Gastrocnemius medialis (tissue), 4 donors: ENCODE data around the gene CMTM5.

Experiments
- POLR2A ChIP-seq, 2 donors: fragments of 450-650 bp; IDR thresholded peaks; one replicate each; pipeline ENCODE4 v1.6.1; 2017; ENCODE audit warnings: antibody characterized with exemption in 2 of 2, mild to moderate bottlenecking in 2 of 2, moderate library complexity in 2 of 2
- TF ChIP-seq, protein P1 (sequence below), 5 experiments: fragments of 450-650 bp in 3 of 5; fragments of 200-600 bp in 2 of 5; sonication (generic) in 2 of 5; IDR thresholded peaks in 4 of 5; conservative IDR thresholded peaks in 1 of 5; 1 replicate in 4 of 5; 2 replicates in 1 of 5; pipeline ENCODE4 v1.5.1; 2016 to 2019; ENCODE audit warnings: antibody characterized with exemption in 5 of 5, mild to moderate bottlenecking in 3 of 5, moderate library complexity in 3 of 5

DNA sequence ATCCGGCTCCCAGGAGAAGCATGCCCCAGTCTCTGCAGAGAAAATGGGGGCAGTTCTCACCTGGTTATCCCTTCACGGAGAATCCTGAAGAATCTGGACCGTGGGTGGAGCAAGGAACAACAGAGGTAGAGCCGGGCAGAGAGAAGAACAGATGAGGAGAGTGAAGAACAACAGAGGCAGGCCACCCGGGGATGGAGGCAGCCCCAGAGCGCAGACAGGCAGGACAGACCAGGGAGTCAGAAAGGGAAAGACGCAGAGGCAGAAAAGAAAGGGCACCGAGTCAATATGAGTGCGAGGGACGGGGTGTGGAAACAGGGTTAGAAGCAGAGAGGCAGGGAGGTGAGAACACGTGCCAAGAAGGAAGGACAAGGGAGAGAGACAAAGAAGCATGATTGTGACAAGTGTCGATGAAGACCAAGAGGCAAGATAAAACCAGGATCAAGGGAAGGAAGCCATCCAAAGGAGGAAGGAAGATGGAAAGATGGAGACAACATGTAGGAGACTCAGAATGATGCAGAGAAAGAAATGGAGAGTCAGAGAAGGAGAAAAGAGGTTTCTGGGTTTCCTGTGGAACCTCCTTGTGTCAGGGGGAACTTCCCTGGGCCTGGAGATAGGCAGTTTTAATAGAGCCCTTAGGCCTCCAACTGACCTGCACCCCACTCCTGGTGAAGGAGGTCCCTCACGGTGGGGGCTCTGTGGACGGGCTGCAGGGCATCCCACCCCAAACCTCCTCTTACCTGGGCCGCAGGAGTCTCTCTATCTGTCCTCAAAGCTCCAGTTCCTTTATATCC, 30.9 kb downstream of the CMTM5 start, which contains the start of gene MYH6:
- TF ChIP-seq, protein P1, sequence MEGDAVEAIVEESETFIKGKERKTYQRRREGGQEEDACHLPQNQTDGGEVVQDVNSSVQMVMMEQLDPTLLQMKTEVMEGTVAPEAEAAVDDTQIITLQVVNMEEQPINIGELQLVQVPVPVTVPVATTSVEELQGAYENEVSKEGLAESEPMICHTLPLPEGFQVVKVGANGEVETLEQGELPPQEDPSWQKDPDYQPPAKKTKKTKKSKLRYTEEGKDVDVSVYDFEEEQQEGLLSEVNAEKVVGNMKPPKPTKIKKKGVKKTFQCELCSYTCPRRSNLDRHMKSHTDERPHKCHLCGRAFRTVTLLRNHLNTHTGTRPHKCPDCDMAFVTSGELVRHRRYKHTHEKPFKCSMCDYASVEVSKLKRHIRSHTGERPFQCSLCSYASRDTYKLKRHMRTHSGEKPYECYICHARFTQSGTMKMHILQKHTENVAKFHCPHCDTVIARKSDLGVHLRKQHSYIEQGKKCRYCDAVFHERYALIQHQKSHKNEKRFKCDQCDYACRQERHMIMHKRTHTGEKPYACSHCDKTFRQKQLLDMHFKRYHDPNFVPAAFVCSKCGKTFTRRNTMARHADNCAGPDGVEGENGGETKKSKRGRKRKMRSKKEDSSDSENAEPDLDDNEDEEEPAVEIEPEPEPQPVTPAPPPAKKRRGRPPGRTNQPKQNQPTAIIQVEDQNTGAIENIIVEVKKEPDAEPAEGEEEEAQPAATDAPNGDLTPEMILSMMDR (IDR thresholded peaks at IDR 0.05 in 4 of 5, conservative IDR thresholded peaks at IDR 0.05 in 1 of 5): no peak
- peak in 1 of 2 donors; percentile 19 for TF ChIP-seq POLR2A (IDR thresholded peaks at IDR 0.05)
